SH-SY5Y (cell line): ENCODE measurements around the gene PGLYRP2.

Source experiments
- GATA2 ChIP-seq: IDR thresholded peaks from 2 replicates; pipeline ENCODE4 v1.6.1; 2011; ENCODE audit warnings: mild to moderate bottlenecking, low read depth, low read length
- GATA3 ChIP-seq: IDR thresholded peaks from 2 replicates; pipeline ENCODE4 v1.6.1; 2011; ENCODE audit warnings: low read depth, mild to moderate bottlenecking, low read length, moderate library complexity

- TF ChIP-seq GATA3: no peak
- no peak for TF ChIP-seq GATA2
These were observed 4.1 kb downstream of the PGLYRP2 start for GRCh38 chr19:15475169-15475568.
